ENCODE results near the gene NR1H4.

The NR1H4 gene

DNA sequence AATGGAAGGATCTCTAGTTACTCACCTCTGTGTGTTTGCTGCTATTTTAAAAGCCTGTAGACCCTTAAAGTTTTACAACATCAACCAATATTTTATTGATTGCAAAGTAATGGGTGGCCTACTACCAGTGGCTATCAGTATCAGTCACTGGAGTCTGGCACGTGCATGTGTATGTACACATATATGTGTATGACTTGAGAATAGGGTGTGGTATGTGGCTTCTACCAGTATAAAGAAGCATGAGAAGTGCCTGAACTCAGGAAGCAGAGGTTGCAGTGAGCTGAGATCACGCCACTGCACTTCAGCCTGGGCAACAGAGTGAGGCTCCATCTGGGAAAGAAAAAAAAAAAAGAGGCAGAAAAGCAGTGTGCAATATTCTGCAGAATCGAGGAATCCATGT lies 54.4 kb downstream of the NR1H4 start:
- DNase-seq (ENCODE audit: low spot score) (no peak), ATAC-seq (ENCODE audit: low read depth) (no peak)
- Histone ChIP-seq H3K36me3 (ENCODE audit: low read depth) (no peaks in the 10 kb centered on the region), H3K4me1 (ENCODE audit: insufficient read depth, poor library complexity, severe bottlenecking) (no peaks in the 10 kb centered on the region), H3K4me3 (ENCODE audit: severe bottlenecking) (no peak overlapping the region), H3K27me3 (ENCODE audit: insufficient read depth, poor library complexity, severe bottlenecking) (peaks cover 5% of the 10 kb centered on the region), H3K27ac (ENCODE audit: poor library complexity, severe bottlenecking) (no peak overlapping the region), H3K9me3 (ENCODE audit: severe bottlenecking) (no peaks in the 10 kb centered on the region)
- TF ChIP-seq, protein P1, sequence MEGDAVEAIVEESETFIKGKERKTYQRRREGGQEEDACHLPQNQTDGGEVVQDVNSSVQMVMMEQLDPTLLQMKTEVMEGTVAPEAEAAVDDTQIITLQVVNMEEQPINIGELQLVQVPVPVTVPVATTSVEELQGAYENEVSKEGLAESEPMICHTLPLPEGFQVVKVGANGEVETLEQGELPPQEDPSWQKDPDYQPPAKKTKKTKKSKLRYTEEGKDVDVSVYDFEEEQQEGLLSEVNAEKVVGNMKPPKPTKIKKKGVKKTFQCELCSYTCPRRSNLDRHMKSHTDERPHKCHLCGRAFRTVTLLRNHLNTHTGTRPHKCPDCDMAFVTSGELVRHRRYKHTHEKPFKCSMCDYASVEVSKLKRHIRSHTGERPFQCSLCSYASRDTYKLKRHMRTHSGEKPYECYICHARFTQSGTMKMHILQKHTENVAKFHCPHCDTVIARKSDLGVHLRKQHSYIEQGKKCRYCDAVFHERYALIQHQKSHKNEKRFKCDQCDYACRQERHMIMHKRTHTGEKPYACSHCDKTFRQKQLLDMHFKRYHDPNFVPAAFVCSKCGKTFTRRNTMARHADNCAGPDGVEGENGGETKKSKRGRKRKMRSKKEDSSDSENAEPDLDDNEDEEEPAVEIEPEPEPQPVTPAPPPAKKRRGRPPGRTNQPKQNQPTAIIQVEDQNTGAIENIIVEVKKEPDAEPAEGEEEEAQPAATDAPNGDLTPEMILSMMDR (IDR thresholded peaks at IDR 0.05; ENCODE audit: poor library complexity, severe bottlenecking): no peak

- no peaks in the 10 kb centered on the region for H3K36me3 ChIP-seq (ENCODE audit: low read depth)
- H3K27me3 ChIP-seq (ENCODE audit: insufficient read depth, poor library complexity, severe bottlenecking): peaks cover 5% of the 10 kb centered on the region
- no peak overlapping the region for H3K27ac ChIP-seq (ENCODE audit: poor library complexity, severe bottlenecking)
- TF ChIP-seq, protein P1 (IDR thresholded peaks at IDR 0.05; ENCODE audit: poor library complexity, severe bottlenecking): no peak
- DNase-seq (ENCODE audit: low spot score) (no peak), ATAC-seq (ENCODE audit: low read depth) (no peak)
- H3K4me3 ChIP-seq (ENCODE audit: severe bottlenecking): no peak overlapping the region
- no peaks in the 10 kb centered on the region for H3K9me3 ChIP-seq (ENCODE audit: severe bottlenecking)
- H3K4me1 ChIP-seq (ENCODE audit: insufficient read depth, poor library complexity, severe bottlenecking): no peaks in the 10 kb centered on the region
Observed at GRCh38 chr12:100528471-100529127, 54.9 kb downstream of the NR1H4 start.

DNA sequence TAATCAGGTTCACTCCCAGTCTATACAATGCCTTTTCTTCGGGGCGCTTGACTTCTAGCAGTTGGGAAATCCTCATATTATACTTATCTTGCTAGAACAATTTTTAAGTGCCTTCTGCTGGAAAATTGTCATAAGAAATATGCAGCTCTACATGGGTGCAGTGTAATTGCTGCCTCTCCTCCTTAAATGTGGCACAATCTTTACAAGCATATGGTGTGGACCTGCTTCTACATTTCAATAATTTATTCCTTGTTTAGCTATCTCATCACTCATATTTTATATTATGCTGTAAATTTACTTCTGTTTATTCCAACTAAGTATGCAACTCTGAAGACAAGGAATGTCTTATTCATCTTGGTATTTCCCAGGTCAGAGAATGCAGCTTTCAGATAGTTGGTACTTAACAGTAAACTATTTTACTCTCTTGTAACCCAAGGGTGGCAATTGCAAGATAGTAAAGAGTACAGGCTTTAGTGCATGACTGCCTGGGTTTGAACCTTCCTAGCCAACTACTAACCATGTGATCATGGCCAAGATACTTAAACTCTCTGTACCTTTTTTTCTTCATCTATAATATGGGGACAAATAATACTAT lies 56.2 kb downstream of the NR1H4 start:
- TF ChIP-seq, protein P1 (IDR thresholded peaks at IDR 0.05; ENCODE audit: poor library complexity, severe bottlenecking): no peak
- H3K27me3 ChIP-seq (ENCODE audit: insufficient read depth, poor library complexity, severe bottlenecking): peaks cover 5% of the 10 kb centered on the region

GRCh38 chr12:100533376-100533775 lies 59.7 kb downstream of the NR1H4 start:
- no peaks in the 10 kb centered on the region for H3K4me1 ChIP-seq (ENCODE audit: insufficient read depth, poor library complexity, severe bottlenecking)
- no peaks in the 10 kb centered on the region for H3K9me3 ChIP-seq (ENCODE audit: severe bottlenecking)
- H3K27ac ChIP-seq (ENCODE audit: poor library complexity, severe bottlenecking): no peak overlapping the region
- ATAC-seq (ENCODE audit: low read depth): no peak
- DNase-seq (ENCODE audit: low spot score): no peak
- TF ChIP-seq, protein P1 (IDR thresholded peaks at IDR 0.05; ENCODE audit: poor library complexity, severe bottlenecking): no peak
- H3K36me3 ChIP-seq (ENCODE audit: low read depth): no peaks in the 10 kb centered on the region
- H3K4me3 ChIP-seq (ENCODE audit: severe bottlenecking): no peak overlapping the region
- peaks cover 5% of the 10 kb centered on the region for H3K27me3 ChIP-seq (ENCODE audit: insufficient read depth, poor library complexity, severe bottlenecking)

More for the DNA sequence above, 56.2 kb downstream of the NR1H4 start:
- ATAC-seq (ENCODE audit: low read depth) (no peak), DNase-seq (ENCODE audit: low spot score) (no peak)
- Histone ChIP-seq H3K4me1 (ENCODE audit: insufficient read depth, poor library complexity, severe bottlenecking) (no peaks in the 10 kb centered on the region), H3K27ac (ENCODE audit: poor library complexity, severe bottlenecking) (no peak overlapping the region), H3K4me3 (ENCODE audit: severe bottlenecking) (no peak overlapping the region), H3K36me3 (ENCODE audit: low read depth) (no peaks in the 10 kb centered on the region), H3K9me3 (ENCODE audit: severe bottlenecking) (no peaks in the 10 kb centered on the region)

DNA sequence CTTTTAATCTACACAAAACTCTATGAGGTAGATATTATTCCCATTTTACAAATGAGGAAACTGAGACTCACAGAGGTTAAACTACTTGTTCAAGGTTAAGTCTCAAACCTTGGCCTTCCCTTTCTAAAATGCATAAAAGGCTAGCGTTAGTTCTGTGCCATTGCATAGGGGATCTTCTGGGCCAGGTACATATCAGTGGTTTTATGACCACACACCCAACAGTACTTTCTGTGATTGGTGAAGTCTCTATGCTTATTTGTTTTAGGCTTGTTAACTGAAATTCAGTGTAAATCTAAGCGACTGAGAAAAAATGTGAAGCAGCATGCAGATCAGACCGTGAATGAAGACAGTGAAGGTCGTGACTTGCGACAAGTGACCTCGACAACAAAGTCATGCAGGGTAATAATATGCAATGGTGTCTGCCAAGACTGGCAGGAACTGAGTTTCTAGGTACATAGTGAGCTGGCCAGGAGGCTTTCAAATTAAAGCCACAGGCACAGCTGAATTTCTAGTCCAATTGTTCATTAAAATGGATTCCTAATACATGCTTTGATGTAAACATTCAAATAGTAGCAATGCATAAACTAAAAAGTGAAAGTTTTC lies 61.1 kb downstream of the NR1H4 start:
- Histone ChIP-seq H3K27me3 (ENCODE audit: insufficient read depth, poor library complexity, severe bottlenecking) (peaks cover 5% of the 10 kb centered on the region), H3K4me3 (ENCODE audit: severe bottlenecking) (no peak overlapping the region), H3K36me3 (ENCODE audit: low read depth) (no peaks in the 10 kb centered on the region), H3K9me3 (ENCODE audit: severe bottlenecking) (no peaks in the 10 kb centered on the region), H3K27ac (ENCODE audit: poor library complexity, severe bottlenecking) (no peak overlapping the region), H3K4me1 (ENCODE audit: insufficient read depth, poor library complexity, severe bottlenecking) (no peaks in the 10 kb centered on the region)
- TF ChIP-seq, protein P1 (IDR thresholded peaks at IDR 0.05; ENCODE audit: poor library complexity, severe bottlenecking): no peak
- ATAC-seq (ENCODE audit: low read depth): no peak
- DNase-seq (ENCODE audit: low spot score): no peak

Measured in RWPE2 (cell line).